Subcutaneous preadipocyte (primary cell): ENCODE measurements around the gene KDM8. TPM values are rescaled to one million over a fixed set of nuclear protein-coding genes. Genes with fewer than 3 reads are reported as not detected.

Experiments
- total RNA-seq: library from RNA; depleted of rRNA; stranded (reverse); fragments of >200 nt; gene quantifications from 2 replicates; pipeline ENCODE4 v1.2.3, GENCODE V29; 2012

KDM8 gene
- total RNA-seq, result 2.6 and 4.1 TPM in 2 replicates

GRCh38 chr16:27203507-27204311 lies at the start of gene KDM8:
TSS of gene KDM8 (plus strand) at chr16:27203526. CDS start at chr16:27210124, 6,598 bp downstream.

GRCh38 chr16:27268376-27269299 lies 65.3 kb downstream of the KDM8 start, which contains the start of gene NSMCE1:
TSS of gene NSMCE1 (minus strand) at chr16:27268772. CDS start at chr16:27257570, 11,202 bp downstream.

Other genes starting within 250 kb of the KDM8 start
- not detected in 2 replicates for gene C16orf82, start 136.6 kb upstream of the KDM8 start, total RNA-seq
- 68.6 and 110 TPM in 2 replicates for gene NSMCE1, start 65.2 kb downstream of the KDM8 start, total RNA-seq
- 24.6 and 41.2 TPM in 2 replicates for gene IL4R, start 110.4 kb downstream of the KDM8 start, total RNA-seq
- gene IL21R, start 198.6 kb downstream of the KDM8 start, total RNA-seq, result 2.6 and 4.7 TPM in 2 replicates